T-helper 2 cell treated with Interferon-gamma antibody and Interleukin-4, amounts not matched to agents 5 μg/mL and 100 μg/mL, for 36 hours (primary cell): ENCODE data around the gene KLF15.

ENCODE experiments used
- DNase-seq: peaks from one replicate; pipeline ENCODE4 v3.0.0; 2021; ENCODE audit warnings: low spot score
- H3K27ac Mint-ChIP-seq: one replicate; pipeline ENCODE4 v1.8.0; 2021; ENCODE audit warnings: mild to moderate bottlenecking, mixed read lengths
- H3K27me3 Mint-ChIP-seq: one replicate; pipeline ENCODE4 v1.8.0; 2021; ENCODE audit warnings: low read depth, mixed read lengths
- H3K36me3 Mint-ChIP-seq: one replicate; pipeline ENCODE4 v1.8.0; 2021; ENCODE audit warnings: low read depth, mixed read lengths
- H3K4me1 Mint-ChIP-seq: one replicate; pipeline ENCODE4 v1.8.0; 2021; ENCODE audit warnings: low read depth, mixed read lengths
- H3K4me3 Mint-ChIP-seq: one replicate; pipeline ENCODE4 v1.8.0; 2022; ENCODE audit warnings: mild to moderate bottlenecking, moderate library complexity, mixed read lengths
- H3K9me3 Mint-ChIP-seq: one replicate; pipeline ENCODE4 v1.8.0; 2021; ENCODE audit warnings: mixed read lengths

Gene KLF15

GRCh38 chr3:126357295-126358037 is at the start of gene KLF15:
Gene KLF15 (minus strand): TSS chr3:126357408. CDS start chr3:126352922, 4,486 bp downstream.
- peak; percentile 80 for DNase-seq
- Mint-ChIP-seq H3K9me3 (no peaks in the 10 kb centered on the region), H3K36me3 (no peaks in the 10 kb centered on the region), H3K27ac (no peak within 1 kb of the TSS), H3K4me1 (peaks cover 11% of the 10 kb centered on the region), H3K27me3 (peaks cover 45% of the 10 kb centered on the region), H3K4me3 (peak within 1 kb of the TSS; percentile 84)

- no peak for DNase-seq
- H3K36me3 Mint-ChIP-seq: no peaks in the 10 kb centered on the region
- peaks cover 7% of the 10 kb centered on the region for H3K27me3 Mint-ChIP-seq
- H3K4me3 Mint-ChIP-seq: no peak overlapping the region
- H3K27ac Mint-ChIP-seq: no peak overlapping the region
- no peaks in the 10 kb centered on the region for H3K9me3 Mint-ChIP-seq
- no peaks in the 10 kb centered on the region for H3K4me1 Mint-ChIP-seq
Observed at GRCh38 chr3:126406389-126407296, 49.4 kb upstream of the KLF15 start.

GRCh38 chr3:126402666-126403302 is 45.6 kb upstream of the KLF15 start:
- H3K27ac Mint-ChIP-seq: no peak overlapping the region
- no peak for DNase-seq
- no peak overlapping the region for H3K4me3 Mint-ChIP-seq
- no peaks in the 10 kb centered on the region for H3K9me3 Mint-ChIP-seq
- no peaks in the 10 kb centered on the region for H3K4me1 Mint-ChIP-seq
- H3K36me3 Mint-ChIP-seq: no peaks in the 10 kb centered on the region
- no peaks in the 10 kb centered on the region for H3K27me3 Mint-ChIP-seq

- no peak overlapping the region for H3K27ac Mint-ChIP-seq
- no peak for DNase-seq
- H3K27me3 Mint-ChIP-seq: no peaks in the 10 kb centered on the region
- H3K4me1 Mint-ChIP-seq: no peaks in the 10 kb centered on the region
- H3K9me3 Mint-ChIP-seq: no peaks in the 10 kb centered on the region
- no peak overlapping the region for H3K4me3 Mint-ChIP-seq
- no peaks in the 10 kb centered on the region for H3K36me3 Mint-ChIP-seq
Observed at GRCh38 chr3:126402178-126402577, 45.0 kb upstream of the KLF15 start.

- H3K27ac Mint-ChIP-seq: no peak overlapping the region
- H3K4me3 Mint-ChIP-seq: no peak overlapping the region
- no peaks in the 10 kb centered on the region for H3K36me3 Mint-ChIP-seq
- H3K4me1 Mint-ChIP-seq: no peaks in the 10 kb centered on the region
- no peaks in the 10 kb centered on the region for H3K27me3 Mint-ChIP-seq
- DNase-seq: no peak
- H3K9me3 Mint-ChIP-seq: no peaks in the 10 kb centered on the region
Observed at GRCh38 chr3:126401611-126402160, 44.5 kb upstream of the KLF15 start.

- DNase-seq: no peak
- Mint-ChIP-seq H3K36me3 (no peaks in the 10 kb centered on the region), H3K9me3 (no peaks in the 10 kb centered on the region), H3K27me3 (peaks cover 5% of the 10 kb centered on the region), H3K4me1 (no peaks in the 10 kb centered on the region), H3K27ac (no peak overlapping the region), H3K4me3 (no peak overlapping the region)
Observed at GRCh38 chr3:126399756-126400155, 42.5 kb upstream of the KLF15 start.

GRCh38 chr3:126399351-126399735 is 42.1 kb upstream of the KLF15 start:
- H3K4me1 Mint-ChIP-seq: no peaks in the 10 kb centered on the region
- H3K36me3 Mint-ChIP-seq: no peaks in the 10 kb centered on the region
- no peak overlapping the region for H3K4me3 Mint-ChIP-seq
- DNase-seq: no peak
- H3K27me3 Mint-ChIP-seq: peaks cover 7% of the 10 kb centered on the region
- H3K27ac Mint-ChIP-seq: no peak overlapping the region
- no peaks in the 10 kb centered on the region for H3K9me3 Mint-ChIP-seq

GRCh38 chr3:126398423-126399350 is 41.5 kb upstream of the KLF15 start:
- Mint-ChIP-seq H3K4me3 (no peak overlapping the region), H3K36me3 (no peaks in the 10 kb centered on the region), H3K9me3 (no peaks in the 10 kb centered on the region), H3K27ac (no peak overlapping the region), H3K4me1 (no peaks in the 10 kb centered on the region), H3K27me3 (peaks cover 12% of the 10 kb centered on the region)
- no peak for DNase-seq

GRCh38 chr3:126397610-126398422 is 40.6 kb upstream of the KLF15 start:
- no peak for DNase-seq
- Mint-ChIP-seq H3K27ac (no peak overlapping the region), H3K36me3 (no peaks in the 10 kb centered on the region), H3K27me3 (peaks cover 17% of the 10 kb centered on the region), H3K4me1 (no peaks in the 10 kb centered on the region), H3K9me3 (no peaks in the 10 kb centered on the region), H3K4me3 (no peak overlapping the region)

GRCh38 chr3:126396536-126396935 is 39.3 kb upstream of the KLF15 start:
- DNase-seq: no peak
- no peak overlapping the region for H3K27ac Mint-ChIP-seq
- H3K4me1 Mint-ChIP-seq: no peaks in the 10 kb centered on the region
- H3K27me3 Mint-ChIP-seq: peaks cover 23% of the 10 kb centered on the region
- H3K4me3 Mint-ChIP-seq: no peak overlapping the region
- no peaks in the 10 kb centered on the region for H3K9me3 Mint-ChIP-seq
- H3K36me3 Mint-ChIP-seq: no peaks in the 10 kb centered on the region

- DNase-seq: no peak
- no peaks in the 10 kb centered on the region for H3K36me3 Mint-ChIP-seq
- H3K4me1 Mint-ChIP-seq: no peaks in the 10 kb centered on the region
- H3K4me3 Mint-ChIP-seq: no peak overlapping the region
- no peaks in the 10 kb centered on the region for H3K9me3 Mint-ChIP-seq
- H3K27ac Mint-ChIP-seq: no peak overlapping the region
- peaks cover 24% of the 10 kb centered on the region for H3K27me3 Mint-ChIP-seq
Observed at GRCh38 chr3:126395846-126396513, 38.8 kb upstream of the KLF15 start.

- Mint-ChIP-seq H3K4me3 (no peak overlapping the region), H3K27ac (no peak overlapping the region), H3K9me3 (no peaks in the 10 kb centered on the region), H3K4me1 (no peaks in the 10 kb centered on the region), H3K27me3 (peaks cover 27% of the 10 kb centered on the region), H3K36me3 (no peaks in the 10 kb centered on the region)
- DNase-seq: no peak
Observed at GRCh38 chr3:126394977-126395321, 37.7 kb upstream of the KLF15 start.
